ENCODE measurements around the gene AATF.

- no peak for TF ChIP-seq CTCF (IDR thresholded peaks at IDR 0.05 in 8 of 11, conservative IDR thresholded peaks at IDR 0.05 in 3 of 11)
- no peak for TF ChIP-seq POLR2A (IDR thresholded peaks at IDR 0.05)
- TF ChIP-seq POLR2AphosphoS5 (IDR thresholded peaks at IDR 0.05): no peak
Measured at GRCh38 chr17:37098152-37098551, 149.4 kb downstream of the AATF start.
